K562 (cell line): Measurements from ENCODE around the gene OOSP4B.
"Not testable (repeated sequence)": the region's sequence is repeated elsewhere in the genome, so short reads cannot be mapped to it uniquely, and the experiment has no call there.

Experiments used
- DIDO1 ChIP-seq: fragments of 450-650 bp; IDR thresholded peaks from 2 replicates; pipeline ENCODE4 v1.6.1; 2016; ENCODE audit warnings: low read depth, missing biosample characterization, missing genetic modification characterization
- TBP ChIP-seq: optimal IDR thresholded peaks from 2 replicates; pipeline ENCODE3; 2011; ENCODE audit warnings: low read depth, low read length, improper control_type of control experiment
- YY1 ChIP-seq, 3 experiments: IDR thresholded peaks; 2 replicates each; pipeline ENCODE4 v1.6.1; 2011; ENCODE audit warnings: low read length in 2 of 3, mild to moderate bottlenecking in 2 of 3, moderate library complexity in 2 of 3, borderline replicate concordance in 1 of 3, control low read depth in 1 of 3, low read depth in 1 of 3; ENCODE audit not compliant: insufficient read depth in 3 of 3, insufficient replicate concordance in 2 of 3, control insufficient read depth in 1 of 3, insufficient read length in 1 of 3; ENCODE audit errors: extremely low read depth in 1 of 3
- TF ChIP-seq, protein P1 (sequence below): IDR thresholded peaks from 2 replicates; pipeline ENCODE4 v1.6.1; 2011; ENCODE audit warnings: borderline replicate concordance, low read depth, mild to moderate bottlenecking, moderate library complexity, low read length; ENCODE audit not compliant: insufficient read depth, poor library complexity, severe bottlenecking
- TF ChIP-seq, protein P2 (sequence below): fragments of 250-450 bp; sonication (Bioruptor Pico); IDR thresholded peaks from 2 replicates; pipeline ENCODE4 v1.8.0; 2021; ENCODE audit warnings: moderate library complexity, mild to moderate bottlenecking, inconsistent platforms

DNA sequence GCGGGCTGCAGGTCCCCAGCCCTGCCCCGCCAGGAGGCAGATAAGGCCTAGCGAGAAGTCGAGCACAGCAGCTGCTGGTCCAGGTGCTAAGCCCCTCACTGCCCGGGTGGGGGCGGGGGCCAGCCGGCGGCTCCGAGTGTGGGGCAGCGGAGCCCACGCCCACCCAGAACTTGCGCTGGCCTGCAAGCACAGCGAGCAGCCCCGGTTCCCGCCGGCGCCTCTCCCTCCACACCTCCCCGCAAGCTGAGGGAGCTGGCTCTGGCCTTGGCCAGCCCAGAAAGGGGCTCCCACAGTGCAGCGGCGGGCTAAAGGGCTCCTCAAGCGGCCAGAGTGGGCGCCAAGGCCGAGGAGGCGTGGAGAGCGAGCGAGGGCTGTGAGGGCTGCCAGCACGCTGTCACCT, 3.4 kb downstream of the OOSP4B start:
- TF ChIP-seq, protein P1, sequence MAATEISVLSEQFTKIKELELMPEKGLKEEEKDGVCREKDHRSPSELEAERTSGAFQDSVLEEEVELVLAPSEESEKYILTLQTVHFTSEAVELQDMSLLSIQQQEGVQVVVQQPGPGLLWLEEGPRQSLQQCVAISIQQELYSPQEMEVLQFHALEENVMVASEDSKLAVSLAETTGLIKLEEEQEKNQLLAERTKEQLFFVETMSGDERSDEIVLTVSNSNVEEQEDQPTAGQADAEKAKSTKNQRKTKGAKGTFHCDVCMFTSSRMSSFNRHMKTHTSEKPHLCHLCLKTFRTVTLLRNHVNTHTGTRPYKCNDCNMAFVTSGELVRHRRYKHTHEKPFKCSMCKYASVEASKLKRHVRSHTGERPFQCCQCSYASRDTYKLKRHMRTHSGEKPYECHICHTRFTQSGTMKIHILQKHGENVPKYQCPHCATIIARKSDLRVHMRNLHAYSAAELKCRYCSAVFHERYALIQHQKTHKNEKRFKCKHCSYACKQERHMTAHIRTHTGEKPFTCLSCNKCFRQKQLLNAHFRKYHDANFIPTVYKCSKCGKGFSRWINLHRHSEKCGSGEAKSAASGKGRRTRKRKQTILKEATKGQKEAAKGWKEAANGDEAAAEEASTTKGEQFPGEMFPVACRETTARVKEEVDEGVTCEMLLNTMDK = not testable (repeated sequence)
- TF ChIP-seq, protein P2, sequence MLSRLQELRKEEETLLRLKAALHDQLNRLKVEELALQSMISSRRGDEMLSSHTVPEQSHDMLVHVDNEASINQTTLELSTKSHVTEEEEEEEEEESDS = not testable (repeated sequence)
- TF ChIP-seq DIDO1 (tag); TBP; YY1 (IDR thresholded peaks at IDR 0.05; ENCODE audit: borderline replicate concordance in 1 of 3, control insufficient read depth in 1 of 3, extremely low read depth in 1 of 3, insufficient read depth in 3 of 3, insufficient read length in 1 of 3, insufficient replicate concordance in 2 of 3, low read depth in 1 of 3, low read length in 2 of 3): not testable (repeated sequence)
